Measurements from ENCODE around the gene PPP2R5E.

The PPP2R5E gene

GRCh38 chr14:63432888-63433552 lies 110.2 kb downstream of the PPP2R5E start:
- Histone ChIP-seq H3K27ac (ENCODE audit: low read length) (peak overlapping the region; percentile 25), H3K27me3 (ENCODE audit: control insufficient read depth in 1 of 2, insufficient read depth in 2 of 2, low read length in 2 of 2) (no peaks in the 10 kb centered on the region), H3K4me1 (ENCODE audit: control insufficient read depth, insufficient read depth, low read length) (peaks cover 28% of the 10 kb centered on the region)

GRCh38 chr14:63432228-63432627 lies 110.9 kb downstream of the PPP2R5E start:
- Histone ChIP-seq H3K4me1 (ENCODE audit: control insufficient read depth, insufficient read depth, low read length) (peaks cover 21% of the 10 kb centered on the region), H3K9me3 (ENCODE audit: control insufficient read depth in 2 of 2, low read length in 2 of 2) (no peaks in the 10 kb centered on the region), H3K36me3 (ENCODE audit: control insufficient read depth in 2 of 2, insufficient read depth in 2 of 2, low read length in 2 of 2) (no peaks in the 10 kb centered on the region), H3K9ac (ENCODE audit: low read length in 2 of 2) (no peak overlapping the region), H3K4me3 (ENCODE audit: low read length in 2 of 2) (no peak overlapping the region), H3K27me3 (ENCODE audit: control insufficient read depth in 1 of 2, insufficient read depth in 2 of 2, low read length in 2 of 2) (no peaks in the 10 kb centered on the region), H3K27ac (ENCODE audit: low read length) (no peak overlapping the region)

More at GRCh38 chr14:63432888-63433552, 110.2 kb downstream of the PPP2R5E start:
- Histone ChIP-seq H3K9ac (ENCODE audit: low read length in 2 of 2) (no peak overlapping the region), H3K36me3 (ENCODE audit: control insufficient read depth in 2 of 2, insufficient read depth in 2 of 2, low read length in 2 of 2) (no peaks in the 10 kb centered on the region), H3K9me3 (ENCODE audit: control insufficient read depth in 2 of 2, low read length in 2 of 2) (no peaks in the 10 kb centered on the region), H3K4me3 (ENCODE audit: low read length in 2 of 2) (no peak overlapping the region)

DNA sequence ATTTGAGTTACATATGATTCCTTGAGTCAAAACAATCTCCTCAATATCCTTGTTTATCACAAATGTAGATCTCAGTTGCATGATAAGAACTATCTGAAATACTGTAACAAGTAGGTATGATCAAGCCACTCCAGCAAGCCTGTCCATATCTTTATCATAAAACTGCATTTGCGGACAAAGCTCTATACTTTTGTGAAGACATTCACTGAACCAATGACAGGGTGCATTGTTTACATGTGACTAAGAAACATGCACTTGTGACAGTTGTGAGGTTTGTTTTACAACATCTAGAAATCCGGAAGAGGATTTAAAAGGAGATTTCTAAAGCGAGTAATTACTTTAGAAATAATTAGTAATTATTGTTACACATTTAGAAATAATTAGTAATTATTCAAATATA lies 111.7 kb downstream of the PPP2R5E start:
- no peak overlapping the region for H3K4me3 ChIP-seq (ENCODE audit: low read length in 2 of 2)
- H3K27me3 ChIP-seq (ENCODE audit: control insufficient read depth in 1 of 2, insufficient read depth in 2 of 2, low read length in 2 of 2) = no peaks in the 10 kb centered on the region
- H3K9ac ChIP-seq (ENCODE audit: low read length in 2 of 2) = no peak overlapping the region
- H3K9me3 ChIP-seq (ENCODE audit: control insufficient read depth in 2 of 2, low read length in 2 of 2) = no peaks in the 10 kb centered on the region
- peaks cover 13% of the 10 kb centered on the region for H3K4me1 ChIP-seq (ENCODE audit: control insufficient read depth, insufficient read depth, low read length)
- H3K27ac ChIP-seq (ENCODE audit: low read length) = no peak overlapping the region
- no peaks in the 10 kb centered on the region for H3K36me3 ChIP-seq (ENCODE audit: control insufficient read depth in 2 of 2, insufficient read depth in 2 of 2, low read length in 2 of 2)

DNA sequence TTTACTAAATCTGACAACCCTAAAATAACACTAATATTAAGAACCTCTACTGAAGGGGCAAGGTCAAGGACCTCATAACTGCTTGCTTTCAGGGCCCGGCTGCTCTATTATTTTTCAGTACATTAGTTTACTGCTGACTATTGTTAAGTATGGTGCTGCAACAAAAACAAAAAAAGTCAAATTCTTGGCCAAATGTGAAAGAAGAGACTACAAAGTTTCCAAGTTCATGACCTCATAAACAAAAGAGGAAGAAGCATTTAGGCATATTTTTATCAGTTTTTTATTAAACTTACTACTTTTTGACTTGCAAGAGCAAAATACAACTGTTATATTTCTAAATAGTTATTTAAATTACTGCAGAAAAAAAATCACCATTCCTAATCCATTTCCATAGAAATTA lies 114.7 kb downstream of the PPP2R5E start:
- H3K36me3 ChIP-seq (ENCODE audit: control insufficient read depth in 2 of 2, insufficient read depth in 2 of 2, low read length in 2 of 2) = no peaks in the 10 kb centered on the region
- no peak overlapping the region for H3K9ac ChIP-seq (ENCODE audit: low read length in 2 of 2)
- no peaks in the 10 kb centered on the region for H3K4me1 ChIP-seq (ENCODE audit: control insufficient read depth, insufficient read depth, low read length)
- no peak overlapping the region for H3K27ac ChIP-seq (ENCODE audit: low read length)
- no peaks in the 10 kb centered on the region for H3K9me3 ChIP-seq (ENCODE audit: control insufficient read depth in 2 of 2, low read length in 2 of 2)
- H3K27me3 ChIP-seq (ENCODE audit: control insufficient read depth in 1 of 2, insufficient read depth in 2 of 2, low read length in 2 of 2) = no peaks in the 10 kb centered on the region
- H3K4me3 ChIP-seq (ENCODE audit: low read length in 2 of 2) = no peak overlapping the region

- H3K4me1 ChIP-seq (ENCODE audit: control insufficient read depth, insufficient read depth, low read length) = no peaks in the 10 kb centered on the region
- H3K4me3 ChIP-seq (ENCODE audit: low read length in 2 of 2) = no peak overlapping the region
- no peaks in the 10 kb centered on the region for H3K36me3 ChIP-seq (ENCODE audit: control insufficient read depth in 2 of 2, insufficient read depth in 2 of 2, low read length in 2 of 2)
- H3K27ac ChIP-seq (ENCODE audit: low read length) = no peak overlapping the region
- H3K9ac ChIP-seq (ENCODE audit: low read length in 2 of 2) = no peak overlapping the region
- H3K27me3 ChIP-seq (ENCODE audit: control insufficient read depth in 1 of 2, insufficient read depth in 2 of 2, low read length in 2 of 2) = no peaks in the 10 kb centered on the region
- no peaks in the 10 kb centered on the region for H3K9me3 ChIP-seq (ENCODE audit: control insufficient read depth in 2 of 2, low read length in 2 of 2)
Measured at GRCh38 chr14:63426838-63427352, 116.3 kb downstream of the PPP2R5E start.

- no peaks in the 10 kb centered on the region for H3K27me3 ChIP-seq (ENCODE audit: control insufficient read depth in 1 of 2, insufficient read depth in 2 of 2, low read length in 2 of 2)
- H3K4me3 ChIP-seq (ENCODE audit: low read length in 2 of 2) = no peak overlapping the region
- H3K9me3 ChIP-seq (ENCODE audit: control insufficient read depth in 2 of 2, low read length in 2 of 2) = no peaks in the 10 kb centered on the region
- H3K36me3 ChIP-seq (ENCODE audit: control insufficient read depth in 2 of 2, insufficient read depth in 2 of 2, low read length in 2 of 2) = peaks cover 3 to 8% of the 10 kb centered on the region in 2 donors
- no peak overlapping the region for H3K9ac ChIP-seq (ENCODE audit: low read length in 2 of 2)
- no peaks in the 10 kb centered on the region for H3K4me1 ChIP-seq (ENCODE audit: control insufficient read depth, insufficient read depth, low read length)
- no peak overlapping the region for H3K27ac ChIP-seq (ENCODE audit: low read length)
Measured at GRCh38 chr14:63423889-63424288, 119.3 kb downstream of the PPP2R5E start.

DNA sequence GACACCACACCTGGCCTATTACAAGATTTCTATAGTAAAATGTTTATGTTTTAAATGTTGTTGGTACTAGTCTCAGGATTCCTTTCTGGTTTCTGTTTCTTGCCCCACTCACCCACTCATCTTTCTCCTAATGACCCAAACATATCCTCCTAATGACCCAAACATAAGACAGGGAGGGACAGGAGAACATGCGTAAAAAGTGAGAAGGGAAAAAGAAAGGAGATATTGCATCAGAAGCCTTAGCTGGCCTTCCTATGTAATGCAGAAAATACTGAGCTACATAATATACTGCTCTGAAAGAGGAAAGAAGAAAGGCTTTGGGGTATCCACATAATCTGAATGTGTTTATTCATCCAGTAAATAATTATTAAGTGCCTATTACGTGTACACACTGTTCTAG lies 119.8 kb downstream of the PPP2R5E start:
- Histone ChIP-seq H3K27me3 (ENCODE audit: control insufficient read depth in 1 of 2, insufficient read depth in 2 of 2, low read length in 2 of 2) (no peaks in the 10 kb centered on the region), H3K9ac (ENCODE audit: low read length in 2 of 2) (no peak overlapping the region), H3K4me3 (ENCODE audit: low read length in 2 of 2) (no peak overlapping the region), H3K4me1 (ENCODE audit: control insufficient read depth, insufficient read depth, low read length) (no peaks in the 10 kb centered on the region), H3K36me3 (ENCODE audit: control insufficient read depth in 2 of 2, insufficient read depth in 2 of 2, low read length in 2 of 2) (peaks cover 3 to 8% of the 10 kb centered on the region in 2 donors), H3K27ac (ENCODE audit: low read length) (no peak overlapping the region), H3K9me3 (ENCODE audit: control insufficient read depth in 2 of 2, low read length in 2 of 2) (no peaks in the 10 kb centered on the region)

- H3K27ac ChIP-seq (ENCODE audit: low read length) = no peak overlapping the region
- H3K9me3 ChIP-seq (ENCODE audit: control insufficient read depth in 2 of 2, low read length in 2 of 2) = no peaks in the 10 kb centered on the region
- no peaks in the 10 kb centered on the region for H3K27me3 ChIP-seq (ENCODE audit: control insufficient read depth in 1 of 2, insufficient read depth in 2 of 2, low read length in 2 of 2)
- no peak overlapping the region for H3K9ac ChIP-seq (ENCODE audit: low read length in 2 of 2)
- no peak overlapping the region for H3K4me3 ChIP-seq (ENCODE audit: low read length in 2 of 2)
- H3K36me3 ChIP-seq (ENCODE audit: control insufficient read depth in 2 of 2, insufficient read depth in 2 of 2, low read length in 2 of 2) = peaks cover 3 to 8% of the 10 kb centered on the region in 2 donors
- no peaks in the 10 kb centered on the region for H3K4me1 ChIP-seq (ENCODE audit: control insufficient read depth, insufficient read depth, low read length)
Measured at GRCh38 chr14:63421919-63422318, 121.3 kb downstream of the PPP2R5E start.

DNA sequence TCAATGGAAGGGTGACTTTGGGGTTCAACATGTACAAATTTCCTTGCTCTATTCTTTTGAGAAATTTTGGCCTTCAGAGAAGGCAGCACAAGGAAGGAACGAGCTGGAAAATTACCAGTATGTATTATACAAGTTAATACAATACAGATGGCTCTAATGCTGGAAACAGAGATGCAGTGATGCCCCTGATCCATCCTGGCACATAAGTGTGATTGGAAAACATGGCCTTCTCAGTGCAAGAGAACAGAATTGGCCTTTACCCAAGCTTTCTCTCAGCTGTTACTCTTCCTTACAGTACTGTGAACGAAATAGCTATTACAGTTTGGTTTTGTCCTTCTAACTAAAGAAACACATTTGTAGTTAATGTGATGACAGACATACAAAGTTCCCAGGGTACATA lies 122.0 kb downstream of the PPP2R5E start:
- Histone ChIP-seq H3K9ac (ENCODE audit: low read length in 2 of 2) (no peak overlapping the region), H3K36me3 (ENCODE audit: control insufficient read depth in 2 of 2, insufficient read depth in 2 of 2, low read length in 2 of 2) (peaks cover 3 to 8% of the 10 kb centered on the region in 2 donors), H3K4me1 (ENCODE audit: control insufficient read depth, insufficient read depth, low read length) (no peaks in the 10 kb centered on the region), H3K9me3 (ENCODE audit: control insufficient read depth in 2 of 2, low read length in 2 of 2) (no peaks in the 10 kb centered on the region), H3K27me3 (ENCODE audit: control insufficient read depth in 1 of 2, insufficient read depth in 2 of 2, low read length in 2 of 2) (no peaks in the 10 kb centered on the region), H3K27ac (ENCODE audit: low read length) (no peak overlapping the region), H3K4me3 (ENCODE audit: low read length in 2 of 2) (no peak overlapping the region)

DNA sequence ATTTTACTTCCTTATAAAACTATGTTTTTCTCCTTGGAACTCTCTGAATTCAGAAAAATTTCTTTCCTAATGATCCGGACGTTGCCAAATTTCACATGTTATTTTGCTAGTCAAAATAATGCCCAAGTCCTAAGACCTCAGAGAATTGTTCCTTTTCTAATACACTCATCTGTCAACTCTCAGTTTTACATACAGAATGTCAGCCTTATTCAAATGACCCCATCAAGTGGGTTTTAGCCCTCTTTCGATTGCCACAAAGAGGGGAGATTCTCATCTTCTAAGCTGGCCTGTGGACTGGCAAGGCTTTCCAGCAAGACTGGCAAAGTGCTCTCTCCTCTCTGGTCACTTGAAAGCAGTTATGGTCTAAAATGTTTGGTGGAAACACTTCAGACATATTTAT lies 125.2 kb downstream of the PPP2R5E start:
- Histone ChIP-seq H3K4me1 (ENCODE audit: control insufficient read depth, insufficient read depth, low read length) (no peaks in the 10 kb centered on the region), H3K9ac (ENCODE audit: low read length in 2 of 2) (no peak overlapping the region), H3K4me3 (ENCODE audit: low read length in 2 of 2) (no peak overlapping the region), H3K27me3 (ENCODE audit: control insufficient read depth in 1 of 2, insufficient read depth in 2 of 2, low read length in 2 of 2) (no peaks in the 10 kb centered on the region), H3K36me3 (ENCODE audit: control insufficient read depth in 2 of 2, insufficient read depth in 2 of 2, low read length in 2 of 2) (peaks cover 3 to 18% of the 10 kb centered on the region in 2 donors), H3K9me3 (ENCODE audit: control insufficient read depth in 2 of 2, low read length in 2 of 2) (no peaks in the 10 kb centered on the region), H3K27ac (ENCODE audit: low read length) (no peak overlapping the region)

DNA sequence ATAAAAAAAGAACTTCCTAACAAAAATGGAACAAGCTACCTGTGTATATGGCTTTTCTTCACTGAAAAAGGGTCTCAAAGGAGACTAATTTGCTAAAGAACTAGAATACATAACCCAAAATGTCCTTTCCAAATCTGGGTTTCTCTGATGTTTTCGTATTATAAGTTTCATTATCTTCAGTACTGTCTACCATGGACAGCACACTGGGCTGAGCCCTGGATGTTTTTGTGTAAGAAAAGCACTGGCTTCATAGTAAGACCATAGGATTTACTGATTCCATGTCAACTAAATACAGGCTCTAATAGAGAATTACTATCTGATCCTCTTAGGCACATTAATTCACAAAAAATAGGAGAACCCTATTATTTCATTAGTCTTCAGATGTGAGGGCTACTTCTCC lies 130.2 kb downstream of the PPP2R5E start:
- Histone ChIP-seq H3K4me1 (ENCODE audit: control insufficient read depth, insufficient read depth, low read length) (no peaks in the 10 kb centered on the region), H3K4me3 (ENCODE audit: low read length in 2 of 2) (no peak overlapping the region), H3K36me3 (ENCODE audit: control insufficient read depth in 2 of 2, insufficient read depth in 2 of 2, low read length in 2 of 2) (peaks cover 0 to 10% of the 10 kb centered on the region in 2 donors), H3K9ac (ENCODE audit: low read length in 2 of 2) (no peak overlapping the region), H3K9me3 (ENCODE audit: control insufficient read depth in 2 of 2, low read length in 2 of 2) (no peaks in the 10 kb centered on the region), H3K27ac (ENCODE audit: low read length) (no peak overlapping the region), H3K27me3 (ENCODE audit: control insufficient read depth in 1 of 2, insufficient read depth in 2 of 2, low read length in 2 of 2) (no peaks in the 10 kb centered on the region)

Measured in stomach smooth muscle (tissue), 2 donors.